GM12874 (cell line): Measurements from ENCODE around the gene KRT17.

Experiments used
- CTCF ChIP-seq: IDR thresholded peaks from 2 replicates; pipeline ENCODE4 v1.5.1; 2011; ENCODE audit warnings: low read depth, mild to moderate bottlenecking, control low read depth, low read length, moderate library complexity; ENCODE audit not compliant: insufficient read depth

Gene KRT17

GRCh38 chr17:41619036-41619926 is 5.1 kb downstream of the KRT17 start:
- no peak for TF ChIP-seq CTCF

- no peak for TF ChIP-seq CTCF
Measured at GRCh38 chr17:41618341-41619035, 5.9 kb downstream of the KRT17 start.

GRCh38 chr17:41617698-41618097 is 6.7 kb downstream of the KRT17 start:
- no peak for TF ChIP-seq CTCF

- no peak for TF ChIP-seq CTCF
Measured at GRCh38 chr17:41617136-41617535, 7.2 kb downstream of the KRT17 start.

GRCh38 chr17:41615454-41615853 is 8.9 kb downstream of the KRT17 start:
- TF ChIP-seq CTCF = no peak

GRCh38 chr17:41614098-41614497 is 10.3 kb downstream of the KRT17 start:
- no peak for TF ChIP-seq CTCF

- TF ChIP-seq CTCF = no peak
Measured at GRCh38 chr17:41613277-41614082, 10.9 kb downstream of the KRT17 start.
